AG04450 (cell line): ENCODE data around the gene DGKG. TPM values are rescaled to one million over a fixed set of nuclear protein-coding genes. Genes with fewer than 3 reads are reported as not detected.

Experiments used
- polyA plus RNA-seq: library from polyadenylated mRNA; depleted of rRNA; stranded (reverse); fragments of >200 nt; gene quantifications from 2 replicates; pipeline ENCODE4 v1.2.3, GENCODE V29; 2011; rRNA removed

DGKG gene
- polyA plus RNA-seq, 1 experiment = 5.1 TPM

Other genes with a start within 250 kb of the DGKG start
- 1.6 and 2.0 TPM in 2 replicates for gene CRYGS, start 182.1 kb upstream of the DGKG start, polyA plus RNA-seq
- gene TBCCD1, start 205.1 kb upstream of the DGKG start, polyA plus RNA-seq = 10.5 and 13.1 TPM in 2 replicates
- 43.6 and 56.2 TPM in 2 replicates for gene DNAJB11, start 208.5 kb upstream of the DGKG start, polyA plus RNA-seq